SKM-1 (cell line): ENCODE measurements around the gene RET.

Experiments
- DNase-seq: peaks from one replicate; lab custom pipeline; 2025; ENCODE audit not compliant: unreplicated experiment; lab: John Stamatoyannopoulos, UW

RET gene

GRCh38 chr10:43160921-43161255 lies 84.0 kb downstream of the RET start:
- no peak for DNase-seq

DNA sequence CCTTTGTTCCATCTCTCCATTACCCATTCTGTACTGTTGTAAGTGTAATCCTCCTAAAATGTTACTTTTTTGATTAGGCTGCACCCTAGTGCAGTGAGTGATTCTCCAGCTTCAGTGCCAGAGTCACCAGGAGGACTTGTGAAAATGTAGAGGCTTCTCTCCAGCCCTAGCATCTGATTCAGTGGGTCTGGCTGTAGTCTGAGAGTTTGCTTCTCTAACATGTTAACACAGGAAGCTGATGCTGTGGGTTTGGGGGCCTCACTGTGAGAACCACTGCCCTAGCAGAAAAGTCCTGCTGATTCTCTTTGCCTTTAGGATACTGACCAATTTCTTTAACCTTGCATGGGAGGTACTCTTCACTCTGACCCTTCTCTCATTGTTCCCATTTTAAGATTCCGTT lies 85.7 kb downstream of the RET start:
- DNase-seq = no peak

- no peak for DNase-seq
Observed at GRCh38 chr10:43166207-43166879, 89.5 kb downstream of the RET start.

DNA sequence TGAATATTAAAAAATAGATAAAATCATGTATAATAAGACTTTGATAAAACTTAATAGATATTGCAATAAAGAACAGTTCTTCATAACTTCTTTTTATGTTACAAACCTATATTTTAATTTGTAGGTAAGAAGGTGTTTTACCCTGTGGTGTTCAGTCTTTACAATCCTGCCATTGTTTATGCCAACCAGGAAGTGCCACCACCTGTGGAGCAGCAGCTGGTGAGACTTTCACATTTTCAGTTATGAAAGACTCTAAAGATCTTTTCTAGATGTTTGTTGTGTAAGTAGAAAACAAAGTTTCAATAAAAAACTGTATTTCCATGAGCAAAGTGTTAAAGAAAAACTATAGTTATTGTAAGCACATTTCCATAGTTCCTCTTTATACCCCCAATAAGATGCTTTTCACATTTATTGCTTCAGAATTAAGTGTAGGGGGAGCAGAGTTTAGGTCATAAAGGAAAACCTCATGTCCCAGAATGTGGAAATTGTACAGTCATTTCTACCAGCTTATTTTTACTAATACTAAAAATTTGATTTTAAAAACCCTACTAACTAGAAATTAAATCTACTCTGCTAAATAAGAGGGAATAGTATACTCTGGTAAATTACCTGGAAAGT lies 90.1 kb downstream of the RET start:
- DNase-seq = no peak

GRCh38 chr10:43167498-43167889 lies 90.6 kb downstream of the RET start:
- DNase-seq = no peak

- no peak for DNase-seq
Observed at GRCh38 chr10:43170491-43170890, 93.6 kb downstream of the RET start.

DNA sequence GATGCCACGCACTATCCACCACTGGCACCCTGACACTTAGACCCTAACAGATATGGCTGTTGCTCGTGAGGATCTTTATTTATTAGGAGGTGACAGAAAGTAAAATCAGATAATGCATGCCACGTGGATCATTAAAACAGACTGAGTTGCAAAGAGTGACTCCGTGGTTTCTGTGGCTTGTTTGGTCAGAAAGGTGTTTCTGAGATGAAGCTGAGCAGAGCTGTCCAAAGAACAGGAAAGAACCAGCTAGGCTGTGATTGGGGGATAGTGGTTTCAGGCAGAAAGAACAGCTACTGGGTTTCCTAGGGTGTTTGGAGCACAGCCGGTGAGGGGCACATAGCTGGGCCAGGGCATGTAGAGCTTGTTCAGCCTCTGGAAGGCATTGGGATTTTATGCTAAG lies 95.8 kb downstream of the RET start:
- DNase-seq = no peak

DNA sequence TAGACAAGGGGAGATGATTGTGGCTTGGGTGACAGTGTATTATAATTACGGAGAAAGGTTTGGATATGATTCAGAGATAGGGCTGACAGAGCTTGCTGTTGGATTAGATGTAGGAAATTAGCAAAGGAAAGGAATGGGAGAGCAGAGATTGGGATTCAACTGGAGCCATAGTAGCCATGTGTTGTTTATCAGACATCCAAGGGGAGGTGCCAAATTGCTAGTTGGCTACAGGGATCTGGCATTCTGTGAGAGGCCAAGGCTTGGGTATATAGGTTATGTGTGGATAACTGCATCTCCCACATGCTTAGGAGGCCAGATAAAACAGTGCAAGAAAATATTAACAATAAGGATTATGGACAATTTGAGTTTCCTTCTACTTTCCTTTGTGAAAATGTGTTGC lies 96.3 kb downstream of the RET start:
- no peak for DNase-seq

GRCh38 chr10:43174969-43175368 lies 98.1 kb downstream of the RET start:
- no peak for DNase-seq

GRCh38 chr10:43176271-43176670 lies 99.4 kb downstream of the RET start:
- no peak for DNase-seq

GRCh38 chr10:43177595-43177994 lies 100.7 kb downstream of the RET start:
- no peak for DNase-seq
